H1 (cell line): Measurements from ENCODE around the gene RRP1. TPM values are rescaled to one million over a fixed set of nuclear protein-coding genes. Genes with fewer than 3 reads are reported as not detected.

Source experiments
- CTCF ChIA-PET: fragments of 300-600 bp; sonication (Branson Sonifier 250); formaldehyde crosslinking; loops from one replicate; lab custom pipeline; 2021; ENCODE audit not compliant: partially characterized antibody; lab: Charles Lee
- POLR2A ChIA-PET: fragments of 300-600 bp; sonication (Branson Sonifier 250); formaldehyde crosslinking; loops from one replicate; lab custom pipeline; 2021; ENCODE audit warnings: inconsistent platforms; ENCODE audit not compliant: partially characterized antibody; lab: Charles Lee
- DNase-seq, 2 experiments: peaks; one replicate each; pipeline versions ENCODE4 v3.0.0 to v3.0.0-alpha.2; 2010 to 2022; ENCODE audit warnings: low spot score in 2 of 2, low read depth in 1 of 2, mixed read lengths in 1 of 2
- FAIRE-seq: peaks from 2 replicates; lab custom pipeline; 2011; peaks lifted over from hg19 to GRCh38; lab: Jason Lieb, UNC
- H2AFZ ChIP-seq: 2 replicates; pipeline ENCODE4 v1.8.1; 2012; ENCODE audit warnings: low read length, inconsistent platforms
- H2AK5ac ChIP-seq: 2 replicates; pipeline ENCODE4 v1.6.1; 2013; ENCODE audit warnings: low read depth, low read length
- H2BK120ac ChIP-seq: replicated peaks from 2 replicates; pipeline ENCODE3; 2013; ENCODE audit warnings: low read depth, low read length, inconsistent platforms
- H2BK12ac ChIP-seq: 2 replicates; pipeline ENCODE4 v1.6.1; 2013; ENCODE audit warnings: low read depth, low read length
- H2BK15ac ChIP-seq: 2 replicates; pipeline ENCODE4 v1.6.1; 2013; ENCODE audit warnings: low read length
- H2BK20ac ChIP-seq: 2 replicates; pipeline ENCODE4 v1.6.1; 2013; ENCODE audit warnings: low read length
- H2BK5ac ChIP-seq: 2 replicates; pipeline ENCODE4 v1.6.1; 2013; ENCODE audit warnings: low read depth, low read length
- H3K14ac ChIP-seq: 2 replicates; pipeline ENCODE4 v1.6.1; 2013; ENCODE audit warnings: inconsistent platforms; ENCODE audit not compliant: insufficient read length
- H3K18ac ChIP-seq: 2 replicates; pipeline ENCODE4 v1.6.1; 2013; ENCODE audit warnings: low read length; ENCODE audit errors: extremely low read depth
- H3K23ac ChIP-seq: 2 replicates; pipeline ENCODE4 v1.6.1; 2013; ENCODE audit warnings: inconsistent platforms; ENCODE audit not compliant: insufficient read length
- H3K23me2 ChIP-seq: 2 replicates; pipeline ENCODE4 v1.6.1; 2013; ENCODE audit warnings: low read depth, low read length
- H3K27ac ChIP-seq: 2 replicates; pipeline ENCODE4 v1.6.1; 2011; ENCODE audit warnings: low read depth, low read length, inconsistent platforms
- H3K27me3 ChIP-seq, 4 experiments: replicated peaks in 1 of 4; 1 replicate in 1 of 4; 2 replicates in 3 of 4; pipeline versions ENCODE4 v1.6.1 to v1.8.1; 2011 to 2013; ENCODE audit warnings: low read length in 3 of 4, mild to moderate bottlenecking in 3 of 4, inconsistent platforms in 2 of 4, mixed read lengths in 2 of 4, moderate library complexity in 1 of 4; ENCODE audit not compliant: control insufficient read depth in 3 of 4, insufficient read depth in 3 of 4; ENCODE audit errors: extremely low read depth in 1 of 4
- H3K36me3 ChIP-seq, 4 experiments: 2 replicates each; pipeline versions ENCODE4 v1.6.1 to v1.8.1; 2011 to 2013; ENCODE audit warnings: mild to moderate bottlenecking in 4 of 4, low read length in 3 of 4, moderate library complexity in 2 of 4, control low read depth in 1 of 4, inconsistent platforms in 1 of 4; ENCODE audit not compliant: insufficient read depth in 4 of 4, control insufficient read depth in 2 of 4
- H3K4ac ChIP-seq: replicated peaks from 2 replicates; pipeline ENCODE3; 2013; ENCODE audit warnings: low read length, low read depth, mixed read lengths, inconsistent platforms; ENCODE audit not compliant: insufficient read length
- H3K4me1 ChIP-seq, 4 experiments: replicated peaks in 1 of 4; 1 replicate in 1 of 4; 2 replicates in 3 of 4; pipeline versions ENCODE4 v1.6.1 to v1.8.1; 2011 to 2013; ENCODE audit warnings: low read length in 3 of 4, inconsistent platforms in 2 of 4, mixed read lengths in 1 of 4; ENCODE audit not compliant: insufficient read depth in 4 of 4, control insufficient read depth in 3 of 4
- H3K4me2 ChIP-seq, 2 experiments: 2 replicates each; pipeline versions ENCODE4 v1.6.1 to v1.8.1; 2011 to 2013; ENCODE audit warnings: low read depth in 2 of 2, low read length in 2 of 2, control low read depth in 1 of 2, inconsistent platforms in 1 of 2, mild to moderate bottlenecking in 1 of 2; ENCODE audit not compliant: insufficient read depth in 1 of 2
- H3K4me3 ChIP-seq, 4 experiments: fragments of 200-600, 300-600 bp in 1 of 4; sonication (generic), shearing (Covaris generic), sonication (Bioruptor Twin) in 1 of 4; 2 replicates each; pipeline versions ENCODE4 v1.5.1 to v1.8.1; 2011 to 2016; ENCODE audit warnings: low read length in 4 of 4, low read depth in 3 of 4, control low read depth in 2 of 4, inconsistent platforms in 2 of 4, mild to moderate bottlenecking in 2 of 4, mixed read lengths in 1 of 4, moderate library complexity in 1 of 4; ENCODE audit not compliant: insufficient read depth in 2 of 4; ENCODE audit errors: extremely low read depth in 1 of 4
- H3K56ac ChIP-seq: replicated peaks from 2 replicates; pipeline ENCODE3; 2013; ENCODE audit warnings: low read depth, mild to moderate bottlenecking, mixed read lengths, low read length, inconsistent platforms; ENCODE audit not compliant: insufficient read length
- H3K79me1 ChIP-seq: 2 replicates; pipeline ENCODE4 v1.6.1; 2013; ENCODE audit warnings: low read depth, low read length, control low read depth
- H3K79me2 ChIP-seq, 2 experiments: 2 replicates each; pipeline versions ENCODE4 v1.6.1 to v1.8.1; 2012 to 2013; ENCODE audit warnings: low read length in 2 of 2, mild to moderate bottlenecking in 2 of 2, inconsistent platforms in 1 of 2; ENCODE audit not compliant: insufficient read depth in 2 of 2, control insufficient read depth in 1 of 2
- H3K9ac ChIP-seq, 4 experiments: replicated peaks in 1 of 4; 1 replicate in 1 of 4; 2 replicates in 3 of 4; pipeline versions ENCODE4 v1.6.1 to v1.8.1; 2011 to 2013; ENCODE audit warnings: low read depth in 3 of 4, low read length in 3 of 4, control low read depth in 2 of 4, mild to moderate bottlenecking in 2 of 4, moderate library complexity in 2 of 4, inconsistent platforms in 1 of 4; ENCODE audit errors: extremely low read depth in 1 of 4
- H3K9me3 ChIP-seq, 2 experiments: 2 replicates each; pipeline versions ENCODE4 v1.6.1 to v1.8.1; 2012 to 2013; ENCODE audit warnings: mild to moderate bottlenecking in 2 of 2, moderate library complexity in 2 of 2, control low read depth in 1 of 2, inconsistent platforms in 1 of 2, low read depth in 1 of 2, low read length in 1 of 2, mixed read lengths in 1 of 2; ENCODE audit not compliant: insufficient read depth in 2 of 2
- H4K20me1 ChIP-seq, 2 experiments: replicated peaks in 1 of 2; 2 replicates each; pipeline versions ENCODE3 to v1.8.1; 2011 to 2013; ENCODE audit warnings: inconsistent platforms in 2 of 2, low read length in 2 of 2, mild to moderate bottlenecking in 1 of 2; ENCODE audit not compliant: insufficient read depth in 2 of 2, control insufficient read depth in 1 of 2
- H4K5ac ChIP-seq: 2 replicates; pipeline ENCODE4 v1.6.1; 2013; ENCODE audit warnings: low read length, low read depth, mixed read lengths, inconsistent platforms; ENCODE audit not compliant: insufficient read length
- H4K8ac ChIP-seq: 2 replicates; pipeline ENCODE4 v1.8.0; 2013; ENCODE audit warnings: mild to moderate bottlenecking, moderate library complexity, low read length, inconsistent platforms; ENCODE audit not compliant: insufficient read depth; ENCODE audit errors: extremely low read depth
- H4K91ac ChIP-seq: replicated peaks from 2 replicates; pipeline ENCODE3; 2013; ENCODE audit warnings: low read length, mixed read lengths, inconsistent platforms; ENCODE audit not compliant: insufficient read length
- ASH2L ChIP-seq: fragments of 200-600, 300-600 bp; sonication (generic); IDR thresholded peaks from one replicate; pipeline ENCODE4 v1.7.1; 2017; ENCODE audit warnings: low read length
- CBX5 ChIP-seq: fragments of 300-800, 300-1000 bp; sonication (generic); IDR thresholded peaks from 2 replicates; pipeline ENCODE4 v1.7.1; 2016; ENCODE audit warnings: antibody characterized with exemption, low read length, low read depth
- GABPA ChIP-seq: IDR thresholded peaks from 2 replicates; pipeline ENCODE4 v1.6.1; 2011; ENCODE audit warnings: mild to moderate bottlenecking, low read length, moderate library complexity, borderline replicate concordance; ENCODE audit not compliant: insufficient read depth
- HDAC2 ChIP-seq, 2 experiments: fragments of 300-600 bp in 1 of 2; sonication (generic) in 1 of 2; IDR thresholded peaks; 2 replicates each; pipeline ENCODE4 v1.6.1; 2011 to 2012; ENCODE audit warnings: low read depth in 2 of 2, low read length in 2 of 2, mild to moderate bottlenecking in 2 of 2, moderate library complexity in 2 of 2, borderline replicate concordance in 1 of 2, inconsistent platforms in 1 of 2
- JUND ChIP-seq: IDR thresholded peaks from 2 replicates; pipeline ENCODE4 v1.6.1; 2011; ENCODE audit warnings: mild to moderate bottlenecking, improper control_type of control experiment, low read length
- KDM5A ChIP-seq: fragments of 200-600 bp; IDR thresholded peaks from 2 replicates; pipeline ENCODE4 v1.7.1; 2012; ENCODE audit warnings: mild to moderate bottlenecking, low read length, inconsistent platforms, mixed read lengths
- NANOG ChIP-seq: IDR thresholded peaks from 2 replicates; pipeline ENCODE4 v1.6.1; 2011; ENCODE audit warnings: low read length, low read depth, mild to moderate bottlenecking, inconsistent platforms; ENCODE audit not compliant: insufficient read depth, poor library complexity, severe bottlenecking
- SUZ12 ChIP-seq: fragments of 200-600 bp; sonication (generic); IDR thresholded peaks from 2 replicates; pipeline ENCODE4 v1.6.1; 2012; ENCODE audit warnings: mild to moderate bottlenecking, inconsistent platforms, low read length, moderate library complexity, mixed read lengths
- TBP ChIP-seq: IDR thresholded peaks from 2 replicates; pipeline ENCODE4 v1.6.1; 2011; ENCODE audit warnings: low read depth, low read length, improper control_type of control experiment
- WGBS, 2 experiments: shearing (Covaris generic) in 1 of 2; methylation state at CpG; one replicate each; pipeline versions ENCODE4 v1.1.6 to v1.1.7; 2013 to 2015; ENCODE audit warnings: low lambda C conversion rate in 2 of 2, mixed read lengths in 2 of 2, inconsistent platforms in 1 of 2, low coverage in 1 of 2, missing lambda C conversion rate in 1 of 2; ENCODE audit not compliant: insufficient replicate concordance in 2 of 2, insufficient coverage in 1 of 2, insufficient read length in 1 of 2; ENCODE audit errors: extremely low coverage in 1 of 2, missing lambda C conversion rate in 1 of 2; 5-methylcytosine and 5-hydroxymethylcytosine counted together
- polyA plus RNA-seq, 7 experiments: library from polyadenylated mRNA; depleted of rRNA in 3 of 7; stranded (reverse) in 5 of 7; unstranded in 2 of 7; fragments of >200 nt in 5 of 7; fragments of 200-250 nt in 2 of 7; gene quantifications; 1 replicate in 5 of 7; 2 replicates in 1 of 7; 4 replicates in 1 of 7; pipeline versions ENCODE4 v1.2.1 to v1.2.3, GENCODE V29; 2011 to 2013; ENCODE audit warnings: missing spikeins in 2 of 7, mixed read lengths in 2 of 7
- total RNA-seq: library from RNA; stranded (reverse); fragmentation: NEBNext Ultra II Directional; extraction: Animal tissue kit (Norgen Biotek cat#: 25700); gene quantifications from 2 replicates; pipeline ENCODE4 v1.2.1, GENCODE V29; 2021
- TF ChIP-seq, protein P1 (sequence below): IDR thresholded peaks from 2 replicates; pipeline ENCODE4 v1.6.1; 2012; ENCODE audit warnings: inconsistent platforms

Gene RRP1
- total and polyA plus RNA-seq, 2 of the 8 experiments (the other 6 are each of a cell fraction or from before 2014, with no cell fraction given): 11.6 to 55.2 TPM

DNA sequence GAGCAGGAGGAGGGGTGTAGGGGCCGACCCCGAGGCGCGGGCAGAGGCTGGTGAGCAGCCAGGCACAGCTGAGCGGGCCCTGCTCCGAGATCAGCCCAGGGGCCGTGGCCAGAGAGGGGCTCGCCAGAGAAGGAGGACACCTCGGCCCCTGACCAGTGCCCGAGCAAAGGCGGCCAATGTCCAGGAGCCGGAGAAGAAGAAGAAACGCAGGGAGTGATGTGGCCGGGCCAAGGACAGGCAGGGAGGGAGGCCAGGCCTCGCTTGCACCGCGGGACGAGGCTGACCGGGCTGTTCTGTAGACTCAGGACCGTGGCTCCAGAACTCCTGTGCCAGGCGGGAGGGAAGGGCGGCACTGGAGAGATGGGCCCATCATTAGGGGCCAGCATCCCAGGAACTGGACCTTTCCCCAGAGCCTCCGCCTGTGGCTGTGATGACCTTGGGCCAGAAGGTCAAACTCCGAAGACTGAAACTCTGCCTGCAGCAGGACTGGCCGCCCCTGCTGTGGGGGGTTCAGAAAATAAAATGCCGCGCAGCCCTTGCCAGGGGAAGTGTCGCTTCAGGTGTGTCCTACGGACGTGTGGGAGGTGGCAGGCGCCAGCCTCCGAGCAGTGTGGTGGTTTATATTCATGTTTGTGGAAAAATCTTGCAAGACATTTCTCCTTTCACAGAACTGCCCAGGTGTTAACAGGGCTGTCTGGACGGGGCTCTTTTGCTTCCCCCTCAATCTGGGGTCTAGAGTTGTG lies 14.4 kb downstream of the RRP1 start:
- POLR2A ChIA-PET: interaction anchor here (1.0 to 8.4 kb wide), 5 partner anchors 10 to 162 kb away, joined by 3 to 80 read pairs (median 4); partner anchors contain the start of gene RRP1
- no peak for FAIRE-seq
- H4K5ac ChIP-seq: no peak overlapping the region
- no peak for TF ChIP-seq KDM5A
- TF ChIP-seq TBP: no peak
- TF ChIP-seq, protein P1, sequence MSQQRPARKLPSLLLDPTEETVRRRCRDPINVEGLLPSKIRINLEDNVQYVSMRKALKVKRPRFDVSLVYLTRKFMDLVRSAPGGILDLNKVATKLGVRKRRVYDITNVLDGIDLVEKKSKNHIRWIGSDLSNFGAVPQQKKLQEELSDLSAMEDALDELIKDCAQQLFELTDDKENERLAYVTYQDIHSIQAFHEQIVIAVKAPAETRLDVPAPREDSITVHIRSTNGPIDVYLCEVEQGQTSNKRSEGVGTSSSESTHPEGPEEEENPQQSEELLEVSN: no peak
- TF ChIP-seq SUZ12: no peak
- TF ChIP-seq NANOG: no peak
- TF ChIP-seq JUND: no peak
- no peak for TF ChIP-seq HDAC2 (IDR thresholded peaks at IDR 0.05; ENCODE audit: borderline replicate concordance in 1 of 2, low read depth in 2 of 2, low read length in 2 of 2)
- no peak for TF ChIP-seq GABPA
- TF ChIP-seq CBX5: no peak
- TF ChIP-seq ASH2L: no peak

More for the DNA sequence above, 14.4 kb downstream of the RRP1 start:
- no peak overlapping the region for H3K18ac ChIP-seq
- H3K4ac ChIP-seq: no peak overlapping the region
- H3K56ac ChIP-seq: no peak overlapping the region
- H3K4me2 ChIP-seq: no peak overlapping the region
- H4K91ac ChIP-seq: no peak overlapping the region
- H2BK20ac ChIP-seq: no peak overlapping the region
- H2BK12ac ChIP-seq: no peak overlapping the region
- H3K9ac ChIP-seq: no peak overlapping the region
- 92% methylated on average over 21 of the region's 33 CpGs; no CpG with 5 or more reads in 1 of the 2 experiments for WGBS, 2 experiments
- H3K27me3 ChIP-seq: no peaks in the 10 kb centered on the region
- H3K23me2 ChIP-seq: no peaks in the 10 kb centered on the region
- no peak overlapping the region for H2BK120ac ChIP-seq
- H2BK15ac ChIP-seq: no peak overlapping the region
- no peak overlapping the region for H3K14ac ChIP-seq
- peaks cover 18 to 55% (median 42%) of the 10 kb centered on the region in 4 experiments for H3K36me3 ChIP-seq
- H4K20me1 ChIP-seq: peaks cover 18 to 19% of the 10 kb centered on the region in 2 experiments
- H3K4me1 ChIP-seq: no peaks in the 10 kb centered on the region
- H3K79me2 ChIP-seq: no peaks in the 10 kb centered on the region
- no peaks in the 10 kb centered on the region for H3K79me1 ChIP-seq
- 0 out of 2 replicates have a peak overlapping the region, but pooled peaks have one; percentile 17 for H4K8ac ChIP-seq
- no peak overlapping the region for H2AK5ac ChIP-seq
- no peak overlapping the region; the same call in 1 of the 2 replicates for H2BK5ac ChIP-seq
- H2AFZ ChIP-seq: no peak overlapping the region
- CTCF ChIA-PET: no interaction called here
- H3K4me3 ChIP-seq: no peak overlapping the region
- no peak for DNase-seq
- no peaks in the 10 kb centered on the region for H3K9me3 ChIP-seq
- H3K27ac ChIP-seq: no peak overlapping the region
- H3K23ac ChIP-seq: no peak overlapping the region
